Left lung (tissue), 10 donors: Measurements from ENCODE around the gene SLC22A23. TPM values are rescaled to one million over a fixed set of nuclear protein-coding genes. Genes with fewer than 3 reads are reported as not detected.

ENCODE experiments used
- ATAC-seq: fragments of 200-7000 bp; cut with Tn5 transposase; one replicate; pipeline ENCODE4 v1.9.1; 2020; ENCODE audit warnings: moderate library complexity
- DNase-seq, 4 donors: peaks; one replicate each; pipeline ENCODE4 v3.0.0-alpha.2; 2013 to 2020
- H3K27ac ChIP-seq, 2 donors: fragments of 200-600 bp; sonication (generic) in 1 of 2; one replicate each; pipeline versions ENCODE4 v1.5.0 to v1.8.0; 2020 to 2021
- H3K27me3 ChIP-seq, 2 donors: fragments of 200-600 bp; sonication (generic) in 1 of 2; one replicate each; pipeline versions ENCODE4 v1.5.0 to v1.8.0; 2020 to 2021
- H3K36me3 ChIP-seq, 2 donors: fragments of 200-600 bp; sonication (generic) in 1 of 2; one replicate each; pipeline versions ENCODE4 v1.5.0 to v1.8.0; 2020 to 2021
- H3K4me1 ChIP-seq, 2 donors: fragments of 200-600 bp; one replicate each; pipeline ENCODE4 v1.8.0; 2021
- H3K4me3 ChIP-seq, 2 donors: fragments of 200-600 bp; sonication (generic) in 1 of 2; one replicate each; pipeline versions ENCODE4 v1.5.0 to v1.8.0; 2020 to 2021; ENCODE audit warnings: mild to moderate bottlenecking in 1 of 2
- H3K9me3 ChIP-seq, 2 donors: fragments of 200-600 bp; sonication (generic) in 1 of 2; one replicate each; pipeline versions ENCODE4 v1.5.0 to v1.8.0; 2020 to 2021
- intact Hi-C, 2 donors: fragments of 100-400 bp; cut with DNase I; formaldehyde crosslinking; loops; one replicate each; pipeline versions ENCODE4 v1.11.2 to v1.14.2; 2022
- polyA plus RNA-seq, 6 donors: library from polyadenylated mRNA; unstranded; fragments of 120-200 nt; gene quantifications; one replicate each; pipeline ENCODE4 v1.2.1, GENCODE V29; 2013; ENCODE audit not compliant: insufficient read length in 6 of 6
- total RNA-seq, 2 donors: library from RNA; stranded (reverse); fragmentation: NEBNext Ultra II Directional; extraction: Animal tissue kit (Norgen Biotek cat#: 25700); gene quantifications; one replicate each; pipeline ENCODE4 v1.2.1, GENCODE V29; 2021
- TF ChIP-seq, protein P1 (sequence below), 2 donors: fragments of 200-600 bp; sonication (generic) in 1 of 2; IDR thresholded peaks; one replicate each; pipeline versions ENCODE4 v1.5.0 to v1.8.0; 2021; ENCODE audit warnings: antibody characterized with exemption in 2 of 2
- donor health status: DM: no; HTN: yes; CAD: no.
- donor health status: DM: no; HTN: no; CAD: no.

The SLC22A23 gene
- total and polyA plus RNA-seq, 8 donors: 19.7 to 31.2 (median 23.9) TPM

DNA sequence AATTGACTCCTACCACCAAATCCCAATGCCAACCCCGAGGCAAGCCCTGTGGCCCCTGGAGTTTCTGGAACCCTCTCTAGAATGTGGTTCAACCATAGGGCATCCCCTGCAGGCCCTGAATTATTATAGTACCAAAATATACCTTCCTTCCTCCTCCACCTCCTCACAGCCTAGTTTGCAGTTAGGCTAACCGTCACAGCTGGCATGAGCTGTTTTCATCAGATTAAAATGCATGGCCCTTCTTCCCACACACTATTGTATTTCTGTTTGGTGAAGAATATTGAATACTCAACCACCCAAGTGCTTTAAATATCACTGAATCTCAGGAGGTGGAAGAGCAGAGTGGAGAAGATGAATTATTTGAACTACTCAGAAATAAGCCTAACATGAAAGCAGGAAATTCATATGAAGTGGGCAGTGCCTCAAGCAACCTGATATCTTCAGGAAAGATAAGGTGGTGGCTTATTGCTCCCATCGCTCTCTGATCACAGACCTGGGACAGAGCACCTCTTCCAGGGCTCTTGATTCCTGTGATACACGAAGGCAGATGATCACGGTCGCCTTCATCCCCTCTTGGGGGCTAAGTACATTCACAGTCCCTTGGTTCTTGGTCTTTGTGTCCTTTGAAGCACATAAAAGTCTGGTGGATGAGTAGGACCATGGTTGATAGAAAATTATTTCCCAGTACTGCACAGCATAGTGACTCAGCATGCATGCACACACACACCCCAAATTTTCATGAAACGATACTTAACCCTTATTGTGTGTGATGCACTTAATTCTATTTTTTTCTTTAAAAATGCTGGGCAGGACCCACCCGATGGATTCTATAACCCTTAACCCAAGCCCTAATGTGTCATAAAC lies 107.2 kb downstream of the SLC22A23 start:
- intact Hi-C loops: no loop called here
- no peak overlapping the region for H3K27ac ChIP-seq

DNA sequence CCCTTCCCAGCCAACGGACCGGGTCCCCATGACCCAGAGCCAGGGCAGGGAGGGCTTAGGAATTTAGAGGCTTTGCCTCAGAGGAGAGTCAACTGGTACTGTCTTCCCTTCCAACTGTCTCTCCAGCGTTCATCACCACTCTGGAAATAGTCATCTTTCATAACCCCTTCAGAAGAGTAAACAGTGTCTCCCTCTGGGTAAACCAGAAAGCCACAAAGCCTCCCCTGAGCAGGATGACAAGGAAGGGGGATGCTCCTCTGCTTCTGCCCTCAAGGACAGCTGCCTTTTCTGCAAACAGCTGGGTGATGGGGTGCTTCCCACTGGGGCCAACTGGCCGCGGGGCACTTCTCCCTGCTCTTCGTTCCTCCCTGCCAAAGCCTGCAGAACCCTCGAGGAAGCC lies 108.0 kb downstream of the SLC22A23 start:
- ATAC-seq: no peak
- peaks cover 7 to 9% of the 10 kb centered on the region in 2 donors for H3K4me1 ChIP-seq
- DNase-seq: no peak
- H3K4me3 ChIP-seq: no peak overlapping the region
- intact Hi-C loops: no loop called here
- H3K27ac ChIP-seq: no peak overlapping the region
- TF ChIP-seq, protein P1, sequence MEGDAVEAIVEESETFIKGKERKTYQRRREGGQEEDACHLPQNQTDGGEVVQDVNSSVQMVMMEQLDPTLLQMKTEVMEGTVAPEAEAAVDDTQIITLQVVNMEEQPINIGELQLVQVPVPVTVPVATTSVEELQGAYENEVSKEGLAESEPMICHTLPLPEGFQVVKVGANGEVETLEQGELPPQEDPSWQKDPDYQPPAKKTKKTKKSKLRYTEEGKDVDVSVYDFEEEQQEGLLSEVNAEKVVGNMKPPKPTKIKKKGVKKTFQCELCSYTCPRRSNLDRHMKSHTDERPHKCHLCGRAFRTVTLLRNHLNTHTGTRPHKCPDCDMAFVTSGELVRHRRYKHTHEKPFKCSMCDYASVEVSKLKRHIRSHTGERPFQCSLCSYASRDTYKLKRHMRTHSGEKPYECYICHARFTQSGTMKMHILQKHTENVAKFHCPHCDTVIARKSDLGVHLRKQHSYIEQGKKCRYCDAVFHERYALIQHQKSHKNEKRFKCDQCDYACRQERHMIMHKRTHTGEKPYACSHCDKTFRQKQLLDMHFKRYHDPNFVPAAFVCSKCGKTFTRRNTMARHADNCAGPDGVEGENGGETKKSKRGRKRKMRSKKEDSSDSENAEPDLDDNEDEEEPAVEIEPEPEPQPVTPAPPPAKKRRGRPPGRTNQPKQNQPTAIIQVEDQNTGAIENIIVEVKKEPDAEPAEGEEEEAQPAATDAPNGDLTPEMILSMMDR (IDR thresholded peaks at IDR 0.05): no peak
- no peaks in the 10 kb centered on the region for H3K36me3 ChIP-seq
- H3K9me3 ChIP-seq: no peaks in the 10 kb centered on the region
- no peaks in the 10 kb centered on the region for H3K27me3 ChIP-seq

More for the DNA sequence above, 107.2 kb downstream of the SLC22A23 start:
- Histone ChIP-seq H3K36me3 (no peaks in the 10 kb centered on the region), H3K4me1 (peaks cover 7 to 11% of the 10 kb centered on the region in 2 donors), H3K4me3 (no peak overlapping the region), H3K27me3 (no peaks in the 10 kb centered on the region), H3K9me3 (no peaks in the 10 kb centered on the region)
- no peak for DNase-seq
- no peak for ATAC-seq
- TF ChIP-seq, protein P1 (IDR thresholded peaks at IDR 0.05): no peak

DNA sequence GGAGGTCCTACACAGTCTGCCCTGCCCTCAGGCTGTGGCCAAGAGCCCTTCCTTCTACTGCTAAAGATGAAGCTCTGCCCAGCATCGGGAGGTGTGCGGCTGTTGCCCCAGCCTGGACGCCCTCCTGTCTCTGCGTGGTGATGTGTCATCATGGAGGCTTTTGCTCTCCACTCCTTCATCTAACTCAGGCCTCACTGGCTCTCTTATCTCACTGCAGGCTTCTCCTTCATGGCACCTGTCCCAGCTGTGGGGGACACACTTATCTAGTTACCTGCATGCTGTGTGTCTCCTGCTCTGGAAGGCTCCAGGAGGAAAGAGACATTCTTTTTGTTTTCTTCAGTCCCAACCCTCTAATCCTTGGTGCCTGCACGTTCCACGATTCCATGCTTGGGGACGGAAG lies 109.0 kb downstream of the SLC22A23 start:
- no peak overlapping the region for H3K4me3 ChIP-seq
- intact Hi-C loops: no loop called here
- no peaks in the 10 kb centered on the region for H3K27me3 ChIP-seq
- TF ChIP-seq, protein P1 (IDR thresholded peaks at IDR 0.05): no peak
- peaks cover 7 to 9% of the 10 kb centered on the region in 2 donors for H3K4me1 ChIP-seq
- no peak for DNase-seq
- no peak for ATAC-seq
- no peaks in the 10 kb centered on the region for H3K36me3 ChIP-seq
- H3K27ac ChIP-seq: no peak overlapping the region
- H3K9me3 ChIP-seq: no peaks in the 10 kb centered on the region

DNA sequence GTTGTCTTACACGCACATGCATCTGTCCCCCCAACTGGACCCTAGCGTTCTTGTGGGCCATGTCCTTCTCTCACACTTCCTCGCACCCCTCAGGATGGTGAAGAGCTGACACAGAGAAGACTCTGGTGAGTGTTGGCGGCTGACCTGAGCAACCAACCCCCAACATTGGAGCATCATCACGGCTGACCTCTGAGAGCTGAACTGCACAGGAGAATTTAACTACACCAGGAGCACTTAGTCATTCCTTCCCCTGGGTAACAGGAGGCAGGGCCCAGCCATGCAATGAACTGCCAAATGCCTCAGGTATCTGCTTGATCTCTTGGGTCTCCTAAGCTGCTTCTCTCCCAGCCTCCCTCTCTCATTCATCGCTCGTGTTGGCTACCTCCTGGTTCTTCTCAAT lies 109.6 kb downstream of the SLC22A23 start:
- intact Hi-C loops: no loop called here

DNA sequence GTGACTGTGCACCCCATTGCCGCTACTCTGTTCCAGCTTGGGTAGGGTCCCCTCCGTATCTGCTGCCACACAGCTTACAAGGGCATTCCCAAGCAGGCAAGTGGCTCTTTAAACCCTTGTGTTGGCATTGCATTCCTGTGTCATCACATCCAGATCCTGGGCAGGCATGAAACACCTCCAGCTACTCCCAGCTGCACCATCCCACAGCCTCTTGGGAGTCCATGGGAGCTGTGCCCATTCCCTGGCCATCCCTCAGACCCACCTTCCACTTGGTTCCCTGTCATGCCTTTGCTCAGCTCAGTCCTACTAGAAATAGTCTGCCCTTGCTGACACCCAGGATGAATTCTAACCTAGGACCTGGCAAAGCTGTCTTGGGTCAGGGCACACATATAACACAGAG lies 110.4 kb downstream of the SLC22A23 start:
- Histone ChIP-seq H3K4me1 (peaks cover 7 to 9% of the 10 kb centered on the region in 2 donors), H3K4me3 (no peak overlapping the region), H3K36me3 (no peaks in the 10 kb centered on the region), H3K27me3 (no peaks in the 10 kb centered on the region), H3K9me3 (no peaks in the 10 kb centered on the region), H3K27ac (no peak overlapping the region)
- intact Hi-C loops: no loop called here
- no peak for DNase-seq
- ATAC-seq: peak; percentile 14
- TF ChIP-seq, protein P1 (IDR thresholded peaks at IDR 0.05): no peak

More for the DNA sequence above, 109.6 kb downstream of the SLC22A23 start:
- ATAC-seq (no peak), DNase-seq (no peak)
- Histone ChIP-seq H3K4me3 (no peak overlapping the region), H3K36me3 (no peaks in the 10 kb centered on the region), H3K27me3 (no peaks in the 10 kb centered on the region), H3K4me1 (peaks cover 7 to 9% of the 10 kb centered on the region in 2 donors), H3K9me3 (no peaks in the 10 kb centered on the region), H3K27ac (no peak overlapping the region)
- TF ChIP-seq, protein P1 (IDR thresholded peaks at IDR 0.05): no peak
